ENCODE measurements around the gene LRRC45. TPM values are rescaled to one million over a fixed set of nuclear protein-coding genes. Genes with fewer than 3 reads are reported as not detected.

LRRC45 gene
- total and polyA plus RNA-seq, 2 of the 4 experiments (the other 2 are of a cell fraction): 7.2 to 10.2 TPM

DNA sequence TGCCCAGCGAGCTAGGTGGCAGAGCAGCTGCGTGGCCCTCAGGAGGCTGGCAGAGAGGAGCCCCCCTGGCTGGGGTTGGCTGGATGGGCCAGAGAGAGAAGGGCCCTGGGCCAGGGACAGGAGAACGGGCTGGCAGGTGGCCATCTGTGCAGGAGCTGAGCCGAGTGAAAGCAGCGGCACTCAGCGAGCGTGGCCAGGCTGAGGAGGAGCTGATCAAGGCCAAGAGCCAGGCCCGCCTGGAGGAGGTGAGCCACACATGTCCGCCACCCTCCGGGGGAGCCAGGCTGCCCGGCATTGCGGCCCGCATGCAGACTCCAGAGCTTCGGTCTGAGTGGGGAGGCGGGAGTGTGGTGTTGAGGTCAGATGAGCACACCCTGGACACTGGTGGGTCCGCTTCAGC lies 6.3 kb downstream of the LRRC45 start:
- dilution Hi-C loops (cut with HindIII; ENCODE audit: low sequenced_read_pairs, unreplicated experiment) (no loop called here), intact Hi-C loops (cut with micrococcal nuclease) (no loop called here), in situ Hi-C loops (cut with MboI; ENCODE audit: low sequenced_read_pairs) (no loop called here)
- Histone ChIP-seq H3K4me1 (ENCODE audit: control insufficient read depth, insufficient read depth, low read length) (peaks cover 4% of the 10 kb centered on the region; the same call in 1 of the 2 replicates), H3K23ac (ENCODE audit: low read depth, low read length) (no peak overlapping the region), H4K5ac (ENCODE audit: low read depth, low read length) (no peak overlapping the region), H2BK120ac (ENCODE audit: low read depth, low read length) (no peak overlapping the region), H3K27me3 (ENCODE audit: control insufficient read depth, insufficient read depth, low read length) (no peaks in the 10 kb centered on the region), H2AK5ac (ENCODE audit: low read depth, low read length) (peak overlapping the region; percentile 28; the same call in 1 of the 2 replicates), H3K27ac (ENCODE audit: insufficient read depth, low read length) (no peak overlapping the region), H3K9me1 (ENCODE audit: insufficient read depth, low read length) (no peaks in the 10 kb centered on the region), H3K79me1 (ENCODE audit: low read depth in 1 of 2, low read length in 2 of 2) (peaks cover 0 to 4% of the 10 kb centered on the region in 2 experiments; a peak in 1 of 4 replicates), H2BK5ac (ENCODE audit: low read depth, low read length, poor library complexity, severe bottlenecking) (no peak overlapping the region), H2BK20ac (ENCODE audit: low read depth, low read length) (no peak overlapping the region), H4K8ac (ENCODE audit: low read depth in 2 of 2, low read length in 2 of 2) (no peak overlapping the region), H2AK9ac (replicated peaks; ENCODE audit: low read depth, low read length, poor library complexity) (peak overlapping the region; percentile 28), H3K4ac (ENCODE audit: low read depth, low read length) (no peak overlapping the region), H2AFZ (replicated peaks; ENCODE audit: low read length, poor library complexity) (no peak overlapping the region), H3K9ac (ENCODE audit: low read depth, low read length) (no peak overlapping the region), H3K36me3 (ENCODE audit: control insufficient read depth, insufficient read depth, low read length) (peaks cover 2% of the 10 kb centered on the region), H4K91ac (ENCODE audit: insufficient read depth, low read depth, low read length) (no peak overlapping the region), H3K4me3 (ENCODE audit: insufficient read depth, low read depth, low read length) (no peak overlapping the region), H4K20me1 (ENCODE audit: insufficient read depth, low read length) (no peaks in the 10 kb centered on the region; the same call in 1 of the 2 replicates), H3K9me3 (ENCODE audit: control insufficient read depth, insufficient read depth, low read length) (no peaks in the 10 kb centered on the region), H3K18ac (ENCODE audit: low read depth, low read length) (no peak overlapping the region), H3K56ac (ENCODE audit: extremely low read depth, insufficient read depth, low read length) (no peak overlapping the region), H3K4me2 (ENCODE audit: low read depth, low read length) (no peak overlapping the region), H3K14ac (replicated peaks; ENCODE audit: low read depth, low read length) (no peak overlapping the region), H2BK15ac (ENCODE audit: low read depth, low read length) (no peak overlapping the region)
- ChIA-PET CTCF (no interaction called here), POLR2A (ENCODE audit: unreplicated experiment) (no interaction called here)
- DNase-seq (no peak), ATAC-seq (ENCODE audit: low read depth) (no peak)
- TF ChIP-seq, protein P1, sequence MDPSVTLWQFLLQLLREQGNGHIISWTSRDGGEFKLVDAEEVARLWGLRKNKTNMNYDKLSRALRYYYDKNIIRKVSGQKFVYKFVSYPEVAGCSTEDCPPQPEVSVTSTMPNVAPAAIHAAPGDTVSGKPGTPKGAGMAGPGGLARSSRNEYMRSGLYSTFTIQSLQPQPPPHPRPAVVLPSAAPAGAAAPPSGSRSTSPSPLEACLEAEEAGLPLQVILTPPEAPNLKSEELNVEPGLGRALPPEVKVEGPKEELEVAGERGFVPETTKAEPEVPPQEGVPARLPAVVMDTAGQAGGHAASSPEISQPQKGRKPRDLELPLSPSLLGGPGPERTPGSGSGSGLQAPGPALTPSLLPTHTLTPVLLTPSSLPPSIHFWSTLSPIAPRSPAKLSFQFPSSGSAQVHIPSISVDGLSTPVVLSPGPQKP (IDR thresholded peaks at IDR 0.05; ENCODE audit: borderline replicate concordance, low read depth, low read length): no peak
- TF ChIP-seq, protein P2, sequence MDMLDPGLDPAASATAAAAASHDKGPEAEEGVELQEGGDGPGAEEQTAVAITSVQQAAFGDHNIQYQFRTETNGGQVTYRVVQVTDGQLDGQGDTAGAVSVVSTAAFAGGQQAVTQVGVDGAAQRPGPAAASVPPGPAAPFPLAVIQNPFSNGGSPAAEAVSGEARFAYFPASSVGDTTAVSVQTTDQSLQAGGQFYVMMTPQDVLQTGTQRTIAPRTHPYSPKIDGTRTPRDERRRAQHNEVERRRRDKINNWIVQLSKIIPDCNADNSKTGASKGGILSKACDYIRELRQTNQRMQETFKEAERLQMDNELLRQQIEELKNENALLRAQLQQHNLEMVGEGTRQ (IDR thresholded peaks at IDR 0.05; ENCODE audit: low read depth, low read length): no peak
- no peak for TF ChIP-seq RAD21 (IDR thresholded peaks at IDR 0.05; ENCODE audit: low read length)
- no peak for TF ChIP-seq MAZ (IDR thresholded peaks at IDR 0.05; ENCODE audit: borderline replicate concordance, low read depth, low read length)
- no peak for TF ChIP-seq MAFK (IDR thresholded peaks at IDR 0.05; ENCODE audit: low read depth, low read length)
- TF ChIP-seq MXI1 (IDR thresholded peaks at IDR 0.05; ENCODE audit: borderline replicate concordance, low read depth, low read length): no peak
- TF ChIP-seq RFX5 (IDR thresholded peaks at IDR 0.05; ENCODE audit: low read depth, low read length): no peak
- no peak for TF ChIP-seq RCOR1 (IDR thresholded peaks at IDR 0.05; ENCODE audit: insufficient replicate concordance, low read length)
- TF ChIP-seq, protein P3, sequence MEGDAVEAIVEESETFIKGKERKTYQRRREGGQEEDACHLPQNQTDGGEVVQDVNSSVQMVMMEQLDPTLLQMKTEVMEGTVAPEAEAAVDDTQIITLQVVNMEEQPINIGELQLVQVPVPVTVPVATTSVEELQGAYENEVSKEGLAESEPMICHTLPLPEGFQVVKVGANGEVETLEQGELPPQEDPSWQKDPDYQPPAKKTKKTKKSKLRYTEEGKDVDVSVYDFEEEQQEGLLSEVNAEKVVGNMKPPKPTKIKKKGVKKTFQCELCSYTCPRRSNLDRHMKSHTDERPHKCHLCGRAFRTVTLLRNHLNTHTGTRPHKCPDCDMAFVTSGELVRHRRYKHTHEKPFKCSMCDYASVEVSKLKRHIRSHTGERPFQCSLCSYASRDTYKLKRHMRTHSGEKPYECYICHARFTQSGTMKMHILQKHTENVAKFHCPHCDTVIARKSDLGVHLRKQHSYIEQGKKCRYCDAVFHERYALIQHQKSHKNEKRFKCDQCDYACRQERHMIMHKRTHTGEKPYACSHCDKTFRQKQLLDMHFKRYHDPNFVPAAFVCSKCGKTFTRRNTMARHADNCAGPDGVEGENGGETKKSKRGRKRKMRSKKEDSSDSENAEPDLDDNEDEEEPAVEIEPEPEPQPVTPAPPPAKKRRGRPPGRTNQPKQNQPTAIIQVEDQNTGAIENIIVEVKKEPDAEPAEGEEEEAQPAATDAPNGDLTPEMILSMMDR (conservative IDR thresholded peaks at IDR 0.05; ENCODE audit: low read depth, low read length): no peak
- TF ChIP-seq NFE2L2 (IDR thresholded peaks at IDR 0.05; ENCODE audit: low read depth, low read length): no peak
- no peak for TF ChIP-seq CHD1 (IDR thresholded peaks at IDR 0.05; ENCODE audit: low read depth, low read length)
- TF ChIP-seq BHLHE40 (IDR thresholded peaks at IDR 0.05; ENCODE audit: low read depth, low read length): no peak
- no peak for TF ChIP-seq CEBPB (IDR thresholded peaks at IDR 0.05; ENCODE audit: low read depth, low read length)
- no peak for TF ChIP-seq SMC3 (IDR thresholded peaks at IDR 0.05; ENCODE audit: low read depth, low read length)
- TF ChIP-seq FOS (IDR thresholded peaks at IDR 0.05; ENCODE audit: low read depth, low read length): no peak
- TF ChIP-seq POLR2A (IDR thresholded peaks at IDR 0.05; ENCODE audit: low read depth, low read length): no peak
- WGBS, 2 experiments (ENCODE audit: extremely low coverage in 2 of 2, insufficient read length in 1 of 2): 94% methylated on average over 16 of the region's 16 CpGs; no CpG with 5 or more reads in 1 of the 2 experiments
- no TSS peak for BruUV-seq (replicated peaks)

All from IMR-90 (cell line).